K562 (cell line): ENCODE data around the gene MAP2K7. TPM values are rescaled to one million over a fixed set of nuclear protein-coding genes. Genes with fewer than 3 reads are reported as not detected.
A peak's percentile ranks its signal among the peaks of the same experiment; 100 is the strongest.

Experiments used
- CREB1 ChIP-seq, 2 experiments: sonication (generic) in 1 of 2; formaldehyde crosslinking in 1 of 2; IDR thresholded peaks; 2 replicates each; pipeline versions ENCODE4 v1.6.1 to v1.8.0; 2012 to 2022; ENCODE audit warnings: inconsistent platforms in 1 of 2, mild to moderate bottlenecking in 1 of 2, missing genetic modification reagents in 1 of 2, moderate library complexity in 1 of 2
- FUS ChIP-seq: fragments of 200-400 bp; formaldehyde crosslinking; optimal IDR thresholded peaks from 2 replicates; pipeline ENCODE3; 2017; ENCODE audit warnings: low read depth, low read length
- GATAD2A ChIP-seq: fragments of 450-650 bp; IDR thresholded peaks from 2 replicates; pipeline ENCODE4 v1.6.1; 2017
- GATAD2B ChIP-seq: fragments of 450-650 bp; IDR thresholded peaks from 2 replicates; pipeline ENCODE4 v1.6.1; 2017; ENCODE audit warnings: mild to moderate bottlenecking, borderline replicate concordance
- JUN ChIP-seq, 2 experiments: sonication (generic) in 1 of 2; formaldehyde crosslinking in 1 of 2; IDR thresholded peaks; 2 replicates each; pipeline versions ENCODE4 v1.6.1 to v1.8.0; 2012 to 2022; ENCODE audit warnings: borderline replicate concordance in 2 of 2, mild to moderate bottlenecking in 2 of 2, improper control_type of control experiment in 1 of 2, low read depth in 1 of 2, low read length in 1 of 2, missing genetic modification reagents in 1 of 2
- LEF1 ChIP-seq: fragments of 450-650 bp; IDR thresholded peaks from 2 replicates; pipeline ENCODE4 v1.6.1; 2016; ENCODE audit warnings: mild to moderate bottlenecking
- MBD2 ChIP-seq: sonication (generic); IDR thresholded peaks from 2 replicates; pipeline ENCODE4 v1.6.1; 2016; ENCODE audit warnings: low read depth, borderline replicate concordance
- NR2C2 ChIP-seq, 2 experiments: fragments of 200-800 bp in 1 of 2; sonication (Bioruptor generic) in 1 of 2; sonication (generic) in 1 of 2; formaldehyde crosslinking in 1 of 2; IDR thresholded peaks; 2 replicates each; pipeline versions ENCODE4 v1.6.1 to v1.8.0; 2016 to 2022; ENCODE audit warnings: mild to moderate bottlenecking in 1 of 2, missing compliant biosample characterization in 1 of 2, missing genetic modification characterization in 1 of 2, missing genetic modification reagents in 1 of 2
- PBX2 ChIP-seq, 2 experiments: IDR thresholded peaks in 1 of 2; conservative IDR thresholded peaks in 1 of 2; 2 replicates each; pipeline ENCODE4 v1.6.1; 2016; ENCODE audit warnings: low read depth in 2 of 2, mild to moderate bottlenecking in 1 of 2, missing compliant biosample characterization in 1 of 2, missing genetic modification characterization in 1 of 2, moderate library complexity in 1 of 2
- PCBP2 ChIP-seq: fragments of 200-400 bp; formaldehyde crosslinking; IDR thresholded peaks from 2 replicates; pipeline ENCODE4 v1.6.1; 2018; ENCODE audit warnings: low read length, low read depth, mild to moderate bottlenecking, moderate library complexity; ENCODE audit not compliant: poor library complexity, severe bottlenecking
- TCF7L2 ChIP-seq: fragments of 150-350 bp; IDR thresholded peaks from 2 replicates; pipeline ENCODE4 v1.6.1; 2016; ENCODE audit warnings: low read depth, mild to moderate bottlenecking, low read length, moderate library complexity
- TEAD4 ChIP-seq, 2 experiments: sonication (generic) in 1 of 2; formaldehyde crosslinking in 1 of 2; IDR thresholded peaks; 2 replicates each; pipeline versions ENCODE4 v1.6.1 to v1.8.0; 2012 to 2022; ENCODE audit warnings: borderline replicate concordance in 1 of 2, inconsistent platforms in 1 of 2, low read length in 1 of 2, mild to moderate bottlenecking in 1 of 2, missing genetic modification reagents in 1 of 2
- ZBTB26 ChIP-seq: fragments of 450-650 bp; formaldehyde crosslinking; IDR thresholded peaks from 2 replicates; pipeline ENCODE4 v1.4.0; 2022; ENCODE audit warnings: missing genetic modification characterization
- ZNF146 ChIP-seq: IDR thresholded peaks from one replicate; pipeline ENCODE4 v1.6.1; 2018; ENCODE audit warnings: missing compliant biosample characterization; ENCODE audit not compliant: unreplicated experiment
- ZNF165 ChIP-seq: fragments of 250-450 bp; sonication (Bioruptor Pico); IDR thresholded peaks from 2 replicates; pipeline ENCODE4 v1.4.0; 2020; ENCODE audit warnings: borderline replicate concordance
- ZNF280B ChIP-seq: fragments of 250-450 bp; sonication (Bioruptor Pico); IDR thresholded peaks from 2 replicates; pipeline ENCODE4 v1.5.1; 2021; ENCODE audit warnings: mild to moderate bottlenecking
- ZNF583 ChIP-seq: fragments of 250-450 bp; sonication (Bioruptor Pico); IDR thresholded peaks from 2 replicates; pipeline ENCODE4 v1.4.0; 2020
- ZNF586 ChIP-seq: fragments of 450-650 bp; formaldehyde crosslinking; conservative IDR thresholded peaks from 2 replicates; pipeline ENCODE4 v1.4.0; 2020; ENCODE audit warnings: mild to moderate bottlenecking, moderate library complexity
- ZNF655 ChIP-seq: fragments of 250-450 bp; sonication (Bioruptor Pico); IDR thresholded peaks from 2 replicates; pipeline ENCODE4 v1.5.0; 2021
- polyA plus RNA-seq, 8 experiments: library from polyadenylated mRNA; depleted of rRNA in 4 of 8; stranded (reverse) in 5 of 8; unstranded in 3 of 8; fragments of >200 nt; fragmentation: Nextera tagmentation in 2 of 8; fragmentation: Illumina TruSeq in 1 of 8; extraction: Ambion mirVana in 2 of 8; extraction: Trizol in 1 of 8; gene quantifications; 2 replicates each; pipeline versions ENCODE4 v1.2.1 to v1.2.3, GENCODE V29; 2011 to 2014; ENCODE audit warnings: inconsistent platforms in 1 of 8, missing spikeins in 1 of 8
- total RNA-seq, 7 experiments: library from RNA; depleted of rRNA in 6 of 7; stranded (reverse); fragments of >200 nt in 6 of 7; fragmentation: Illumina TruSeq in 2 of 7; extraction: Trizol in 2 of 7; gene quantifications; 2 replicates each; pipeline versions ENCODE4 v1.2.1 to v1.2.3, GENCODE V29; 2011 to 2021; ENCODE audit warnings: low replicate concordance in 1 of 7

The MAP2K7 gene
- total and polyA plus RNA-seq, 9 of the 15 experiments (the other 6 are each of a cell fraction or from before 2014, with no cell fraction given), result 0.51 to 45.8 (median 14.1) TPM

- TF ChIP-seq ZNF165 (CRISPR knock-in tag), result no peak
- TF ChIP-seq ZNF583 (CRISPR knock-in tag), result peak; percentile 60; the same call in 1 of the 2 replicates
- no peak for TF ChIP-seq TCF7L2
- no peak; the same call in 1 of the 2 replicates for TF ChIP-seq ZNF655 (CRISPR knock-in tag)
- no peak for TF ChIP-seq GATAD2B
- TF ChIP-seq ZBTB26, result no peak
- peak; percentile 90 for TF ChIP-seq MBD2
- TF ChIP-seq GATAD2A, result no peak
- TF ChIP-seq PCBP2, result no peak
- no peak for TF ChIP-seq PBX2 (CRISPR knock-in tag; IDR thresholded peaks at IDR 0.05; ENCODE audit: low read depth)
- TF ChIP-seq PBX2 (tag; conservative IDR thresholded peaks at IDR 0.05; ENCODE audit: low read depth), result peak; percentile 71
- TF ChIP-seq LEF1, result no peak
- TF ChIP-seq FUS, result no peak
- peak; percentile 57; the same call in 1 of the 2 replicates for TF ChIP-seq JUN (IDR thresholded peaks at IDR 0.05; ENCODE audit: borderline replicate concordance, low read depth, low read length)
- peak; percentile 92; the same call in 1 of the 2 replicates for TF ChIP-seq JUN (CRISPR knock-in tag; IDR thresholded peaks at IDR 0.05; ENCODE audit: borderline replicate concordance)
- no peak for TF ChIP-seq ZNF280B (CRISPR knock-in tag)
- no peak for TF ChIP-seq TEAD4 (IDR thresholded peaks at IDR 0.05; ENCODE audit: low read length)
- TF ChIP-seq TEAD4 (CRISPR knock-in tag; IDR thresholded peaks at IDR 0.05; ENCODE audit: borderline replicate concordance), result no peak; the same call in none of the 2 replicates
- TF ChIP-seq ZNF586, result 0 out of 2 replicates have a peak, but pooled peaks have one; percentile 7
- no peak for TF ChIP-seq ZNF146 (CRISPR knock-in tag)
- peak; percentile 95 for TF ChIP-seq CREB1 (IDR thresholded peaks at IDR 0.05)
- TF ChIP-seq CREB1 (CRISPR knock-in tag; IDR thresholded peaks at IDR 0.05), result peak; percentile 95
- TF ChIP-seq NR2C2 (CRISPR knock-in tag; IDR thresholded peaks at IDR 0.05), result 0 out of 2 replicates have a peak, but pooled peaks have one; percentile 32
- peak; percentile 95 for TF ChIP-seq NR2C2 (tag; IDR thresholded peaks at IDR 0.05)
Observed at GRCh38 chr19:7943444-7944176, 39.9 kb downstream of the MAP2K7 start, which contains the start of gene TIMM44 (continued).
